Upper lobe of left lung (tissue), 4 donors: ENCODE measurements around the gene PDZD2.

ENCODE experiments used
- CTCF ChIP-seq, 6 experiments: fragments of 450-650 bp in 4 of 6; fragments of 200-600 bp in 2 of 6; sonication (generic) in 2 of 6; IDR thresholded peaks; one replicate each; pipeline ENCODE4 v1.5.1; 2016 to 2019; ENCODE audit warnings: antibody characterized with exemption in 6 of 6
- POLR2A ChIP-seq, 4 donors: fragments of 450-650 bp; IDR thresholded peaks; one replicate each; pipeline ENCODE4 v1.5.1; 2016 to 2017; ENCODE audit warnings: antibody characterized with exemption in 4 of 4, mild to moderate bottlenecking in 2 of 4

- TF ChIP-seq CTCF (IDR thresholded peaks at IDR 0.05): no peak
- TF ChIP-seq POLR2A (IDR thresholded peaks at IDR 0.05): peak in 1 of 4 donors; percentile 14
These were observed 277.4 kb downstream of the PDZD2 start for GRCh38 chr5:31916327-31916726.
